DND-41 (cell line): ENCODE results near the gene STARD4.

Experiments
- CTCF ChIP-seq: IDR thresholded peaks from 2 replicates; pipeline ENCODE4 v1.5.1; 2012; ENCODE audit warnings: borderline replicate concordance, low read length, moderate library complexity, mild to moderate bottlenecking; ENCODE audit not compliant: poor library complexity, severe bottlenecking; ENCODE audit errors: extremely low read depth
- EZH2 ChIP-seq: IDR thresholded peaks from 3 replicates; pipeline ENCODE4 v1.6.1; 2012; ENCODE audit warnings: borderline replicate concordance, low read depth, mild to moderate bottlenecking, moderate library complexity, low read length, inconsistent platforms; ENCODE audit not compliant: severe bottlenecking

DNA sequence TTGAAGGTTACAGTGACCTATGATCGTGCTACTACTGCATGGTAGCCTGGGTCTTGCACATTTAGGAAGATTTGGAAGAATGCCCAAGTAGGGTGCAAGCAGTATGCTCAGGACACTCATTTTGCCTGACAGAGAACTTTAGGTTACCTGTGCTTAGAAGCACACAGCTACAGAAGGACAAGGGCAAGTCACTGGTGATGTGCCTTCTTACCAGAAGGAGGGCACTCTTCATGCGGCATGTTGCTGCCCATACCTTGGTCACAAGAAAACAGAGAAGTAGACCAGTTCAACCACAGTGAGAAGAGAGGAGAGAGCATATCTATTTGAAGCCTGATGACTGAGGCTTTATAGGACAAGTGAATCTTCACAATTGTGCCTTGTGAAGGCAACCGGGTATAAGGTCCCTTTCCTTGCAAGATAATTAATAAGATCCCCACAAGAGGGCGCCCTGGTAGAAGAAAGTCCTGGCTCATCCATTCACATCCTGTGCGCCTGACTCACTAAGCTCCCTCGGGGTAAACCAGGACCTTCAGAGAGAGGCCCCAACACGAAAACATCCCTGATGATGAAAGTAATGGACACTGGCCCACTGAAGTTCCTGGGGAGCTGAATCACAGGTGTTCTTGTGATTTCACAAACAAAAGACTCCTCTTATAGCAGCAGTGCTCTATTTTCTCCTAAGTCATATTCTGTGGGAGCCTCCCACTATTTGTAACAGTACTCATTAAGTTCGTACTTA lies 38.1 kb upstream of the STARD4 start:
- TF ChIP-seq CTCF = peak; percentile 78
- TF ChIP-seq EZH2 = no peak
